GM12873 (cell line): ENCODE data around the gene TREML2.

Experiments
- TF ChIP-seq, protein P1 (sequence below): IDR thresholded peaks from 2 replicates; pipeline ENCODE4 v1.5.1; 2012; ENCODE audit warnings: low read depth, mild to moderate bottlenecking, moderate library complexity, low read length, control low read depth; ENCODE audit not compliant: insufficient read depth; ENCODE audit errors: missing control alignments

The TREML2 gene

DNA sequence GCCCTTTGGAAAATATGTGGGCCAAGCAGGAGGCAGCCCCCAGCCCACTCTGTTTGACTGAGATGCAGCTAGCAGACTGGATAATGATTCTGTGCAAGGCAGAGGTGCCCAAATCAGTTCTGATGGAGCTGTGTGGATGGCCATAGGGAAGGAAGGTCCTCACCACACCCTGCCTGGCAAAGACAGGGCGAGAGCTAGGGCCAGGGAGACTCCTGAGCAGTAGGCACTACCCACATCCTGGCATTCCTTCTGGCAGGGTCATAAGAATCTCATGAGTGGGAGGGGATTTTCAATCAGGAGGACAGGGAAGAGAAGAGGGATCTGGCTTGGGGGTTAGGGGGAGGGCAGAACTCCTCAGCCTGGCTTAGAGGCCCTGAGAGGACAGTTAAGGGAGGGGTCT lies 19.4 kb downstream of the TREML2 start:
- TF ChIP-seq, protein P1, sequence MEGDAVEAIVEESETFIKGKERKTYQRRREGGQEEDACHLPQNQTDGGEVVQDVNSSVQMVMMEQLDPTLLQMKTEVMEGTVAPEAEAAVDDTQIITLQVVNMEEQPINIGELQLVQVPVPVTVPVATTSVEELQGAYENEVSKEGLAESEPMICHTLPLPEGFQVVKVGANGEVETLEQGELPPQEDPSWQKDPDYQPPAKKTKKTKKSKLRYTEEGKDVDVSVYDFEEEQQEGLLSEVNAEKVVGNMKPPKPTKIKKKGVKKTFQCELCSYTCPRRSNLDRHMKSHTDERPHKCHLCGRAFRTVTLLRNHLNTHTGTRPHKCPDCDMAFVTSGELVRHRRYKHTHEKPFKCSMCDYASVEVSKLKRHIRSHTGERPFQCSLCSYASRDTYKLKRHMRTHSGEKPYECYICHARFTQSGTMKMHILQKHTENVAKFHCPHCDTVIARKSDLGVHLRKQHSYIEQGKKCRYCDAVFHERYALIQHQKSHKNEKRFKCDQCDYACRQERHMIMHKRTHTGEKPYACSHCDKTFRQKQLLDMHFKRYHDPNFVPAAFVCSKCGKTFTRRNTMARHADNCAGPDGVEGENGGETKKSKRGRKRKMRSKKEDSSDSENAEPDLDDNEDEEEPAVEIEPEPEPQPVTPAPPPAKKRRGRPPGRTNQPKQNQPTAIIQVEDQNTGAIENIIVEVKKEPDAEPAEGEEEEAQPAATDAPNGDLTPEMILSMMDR: no peak

DNA sequence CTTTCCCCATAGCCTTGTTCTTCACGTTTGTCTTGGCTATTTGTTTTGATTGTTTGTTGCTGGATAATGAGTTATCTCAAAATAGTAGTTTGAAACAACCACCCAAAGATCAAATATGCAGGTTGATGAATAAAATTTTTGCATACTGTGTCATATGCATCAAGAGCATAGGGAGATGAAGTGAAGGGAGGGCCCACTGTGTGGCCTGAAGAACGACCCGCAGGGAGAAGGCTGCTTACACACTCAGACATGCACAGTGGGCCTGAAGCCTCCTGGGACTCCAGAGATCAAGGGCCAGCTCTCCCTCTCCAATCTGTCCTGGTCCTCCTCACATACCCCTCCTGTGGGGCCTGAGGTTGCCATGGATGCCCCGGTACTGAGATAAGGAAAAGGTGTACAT lies 21.8 kb downstream of the TREML2 start:
- TF ChIP-seq, protein P1: no peak

DNA sequence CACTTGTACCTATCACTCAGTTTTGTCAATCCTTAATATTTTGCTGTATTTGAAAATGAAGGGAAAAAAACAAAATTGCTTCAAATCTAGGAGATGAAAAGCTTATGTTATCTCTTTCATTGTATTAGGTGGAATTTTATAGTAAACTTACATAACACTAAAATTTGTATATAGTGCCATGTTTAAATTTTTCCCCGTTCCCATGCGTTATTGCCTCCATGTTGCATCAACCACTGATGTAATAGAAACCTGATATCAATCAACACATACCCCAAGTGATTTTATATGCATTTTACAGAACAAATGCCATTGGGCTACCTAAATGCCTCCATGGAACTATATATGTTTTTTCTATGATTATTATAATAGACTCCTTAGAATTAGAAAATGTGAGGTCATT lies 23.3 kb downstream of the TREML2 start:
- TF ChIP-seq, protein P1: no peak

DNA sequence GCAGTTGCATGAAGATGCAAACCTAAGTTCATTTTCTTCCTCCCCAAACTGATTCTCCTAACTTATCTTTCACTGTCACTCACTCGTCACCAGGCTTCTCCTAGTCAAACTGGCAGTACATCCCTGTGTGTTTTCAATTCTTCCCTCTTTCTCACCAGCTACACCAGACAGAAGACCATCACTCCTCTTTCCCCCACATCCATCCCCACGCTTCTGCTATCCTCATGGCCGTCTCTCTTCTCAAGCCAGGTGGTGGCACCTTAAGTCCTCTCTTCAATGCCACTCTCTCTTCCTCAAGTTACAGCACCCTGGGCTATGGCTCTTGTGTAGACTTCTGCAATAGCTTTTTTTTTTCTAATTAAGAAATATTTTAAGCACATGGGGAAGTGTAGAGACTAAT lies 23.7 kb downstream of the TREML2 start:
- TF ChIP-seq, protein P1: no peak

DNA sequence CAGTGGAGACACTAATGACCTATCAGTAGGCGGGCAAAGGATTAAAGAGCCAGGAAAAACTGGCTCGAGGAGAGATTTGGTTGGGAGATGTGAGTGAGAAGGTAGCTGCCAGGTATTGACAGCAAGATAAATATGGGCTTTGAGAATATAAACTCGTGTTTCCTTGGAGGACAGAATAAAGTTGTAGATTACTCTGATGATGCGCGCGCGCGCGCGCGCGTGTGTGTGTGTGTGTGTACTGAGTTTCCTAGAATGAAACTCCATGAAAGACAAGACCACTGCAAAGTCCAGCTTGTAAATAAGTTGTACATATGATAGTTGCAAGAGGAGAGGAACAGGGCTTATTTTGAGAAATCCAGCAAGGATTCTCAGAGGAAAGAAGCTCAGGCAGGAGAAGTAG lies 24.8 kb downstream of the TREML2 start:
- TF ChIP-seq, protein P1: no peak

DNA sequence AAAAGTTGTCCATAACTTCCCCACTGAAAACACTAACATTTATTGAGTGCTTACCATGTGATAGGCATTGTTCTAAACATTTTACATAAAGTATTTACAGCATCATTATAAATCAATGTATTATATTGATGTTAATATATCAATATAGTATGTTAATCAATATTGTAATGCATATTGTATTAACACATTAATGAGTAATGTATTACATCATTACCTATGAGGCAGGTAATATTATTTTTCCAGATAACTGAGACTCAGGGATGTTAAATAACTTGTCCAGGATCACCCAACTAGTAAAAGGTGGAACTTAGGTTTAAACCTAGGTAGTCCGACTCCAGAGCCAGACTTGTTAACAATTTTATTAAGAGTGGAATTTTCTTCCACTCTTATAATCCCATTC lies 25.9 kb downstream of the TREML2 start:
- TF ChIP-seq, protein P1: no peak

DNA sequence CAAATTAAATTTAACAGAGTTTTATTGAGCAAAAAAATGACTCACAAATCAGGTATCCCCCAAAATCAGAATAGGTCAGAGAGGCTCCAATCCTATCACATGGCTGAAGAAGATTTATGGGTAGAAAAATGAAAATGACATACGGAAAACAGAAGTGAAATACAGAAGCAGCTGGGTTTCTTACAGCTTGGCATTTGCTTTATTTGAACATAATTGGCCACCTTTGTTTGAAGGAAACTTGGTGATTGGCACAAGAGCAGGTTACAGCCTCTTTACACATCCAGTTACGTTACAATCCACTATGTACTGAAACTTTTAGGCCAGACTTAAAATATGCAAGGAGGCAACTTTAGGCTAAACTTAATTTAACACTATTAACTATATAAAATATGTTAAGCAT lies 26.3 kb downstream of the TREML2 start:
- TF ChIP-seq, protein P1: no peak

DNA sequence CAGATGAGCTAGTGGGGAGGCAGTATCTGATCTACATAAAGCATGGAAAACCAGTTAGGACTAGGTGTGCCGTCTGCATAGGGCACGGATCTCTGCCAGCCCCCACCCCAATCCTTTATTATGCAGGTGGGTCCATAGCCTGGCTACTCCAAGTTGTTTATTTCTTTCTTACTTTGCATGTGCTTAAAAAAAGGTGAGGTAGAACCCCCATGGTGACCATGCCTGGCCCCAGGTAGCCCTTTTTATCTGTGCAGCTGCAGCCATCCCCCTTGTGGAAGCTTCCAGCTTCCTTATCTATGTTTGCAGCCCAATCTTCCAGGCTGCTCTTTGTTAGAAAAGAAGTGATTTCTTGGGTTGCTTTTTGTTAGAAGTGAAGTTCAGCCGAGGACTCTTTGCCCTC lies 29.0 kb downstream of the TREML2 start:
- TF ChIP-seq, protein P1: no peak
